Measurements from ENCODE around the gene OR52L1. TPM values are rescaled to one million over a fixed set of nuclear protein-coding genes. Genes with fewer than 3 reads are reported as not detected.

OR52L1 gene
- total RNA-seq, 4 donors from 2014 or later = not detected

GRCh38 chr11:6013042-6013441 is 26.3 kb upstream of the OR52L1 start:
- H3K9me3 ChIP-seq = no peaks in the 10 kb centered on the region
- H3K27me3 ChIP-seq = no peaks in the 10 kb centered on the region
- intact Hi-C loops (cut with DNase I) = no loop called here
- TF ChIP-seq POLR2A (IDR thresholded peaks at IDR 0.05) (no peak), CTCF (IDR thresholded peaks at IDR 0.05) (no peak)
- 69% methylated on average over 3 of the region's 3 CpGs; no CpG with 5 or more reads in 1 of the 2 donors for WGBS, 2 donors
- H3K36me3 ChIP-seq = no peaks in the 10 kb centered on the region
- no peaks in the 10 kb centered on the region for H3K4me1 ChIP-seq
- no peak for DNase-seq
- H3K4me3 ChIP-seq (replicated peaks in 1 of 3) = no peak overlapping the region
- no peak overlapping the region for H3K27ac ChIP-seq

- H3K4me3 ChIP-seq (replicated peaks in 1 of 3) = no peak overlapping the region
- H3K27me3 ChIP-seq = no peaks in the 10 kb centered on the region
- H3K4me1 ChIP-seq = no peaks in the 10 kb centered on the region
- TF ChIP-seq POLR2A (IDR thresholded peaks at IDR 0.05) = no peak
- no peak for TF ChIP-seq CTCF (IDR thresholded peaks at IDR 0.05)
- no peaks in the 10 kb centered on the region for H3K9me3 ChIP-seq
- intact Hi-C loops (cut with DNase I) = no loop called here
- DNase-seq = no peak
- no peak overlapping the region for H3K27ac ChIP-seq
- H3K36me3 ChIP-seq = no peaks in the 10 kb centered on the region
- WGBS, 2 donors = 68 to 76% methylated on average over 3 to 4 of the region's 4 CpGs
Observed at GRCh38 chr11:6012035-6012668, 25.4 kb upstream of the OR52L1 start.

GRCh38 chr11:6006846-6007245 is 20.1 kb upstream of the OR52L1 start, which contains the start of gene OR56A4:
Gene OR56A4 (minus strand): TSS chr11:6006946. CDS start chr11:6002992, 3,954 bp downstream.
- Histone ChIP-seq H3K9me3 (no peaks in the 10 kb centered on the region), H3K27ac (no peak within 1 kb of the TSS), H3K27me3 (no peaks in the 10 kb centered on the region), H3K4me3 (replicated peaks in 1 of 3) (no peak within 1 kb of the TSS), H3K4me1 (no peaks in the 10 kb centered on the region), H3K36me3 (no peaks in the 10 kb centered on the region)
- TF ChIP-seq CTCF (IDR thresholded peaks at IDR 0.05) (no peak), POLR2A (IDR thresholded peaks at IDR 0.05) (no peak)
- intact Hi-C loops (cut with DNase I) = no loop called here
- no peak for DNase-seq

GRCh38 chr11:6006395-6006794 is 19.6 kb upstream of the OR52L1 start:
- no peak for DNase-seq
- no peaks in the 10 kb centered on the region for H3K9me3 ChIP-seq
- no peak overlapping the region for H3K4me3 ChIP-seq (replicated peaks in 1 of 3)
- H3K27ac ChIP-seq = no peak overlapping the region
- no peaks in the 10 kb centered on the region for H3K4me1 ChIP-seq
- no peaks in the 10 kb centered on the region for H3K36me3 ChIP-seq
- H3K27me3 ChIP-seq = no peaks in the 10 kb centered on the region
- TF ChIP-seq POLR2A (IDR thresholded peaks at IDR 0.05) (no peak), CTCF (IDR thresholded peaks at IDR 0.05) (no peak)
- intact Hi-C loops (cut with DNase I) = no loop called here

GRCh38 chr11:6002202-6002699 is 15.5 kb upstream of the OR52L1 start:
- no peaks in the 10 kb centered on the region for H3K4me1 ChIP-seq
- H3K27me3 ChIP-seq = no peaks in the 10 kb centered on the region
- WGBS, 2 donors = 75 to 79% methylated on average over 7 of the region's 7 CpGs
- no peak overlapping the region for H3K4me3 ChIP-seq (replicated peaks in 1 of 3)
- DNase-seq = no peak
- H3K9me3 ChIP-seq = no peaks in the 10 kb centered on the region
- no peak for TF ChIP-seq POLR2A (IDR thresholded peaks at IDR 0.05)
- TF ChIP-seq CTCF (IDR thresholded peaks at IDR 0.05) = no peak
- intact Hi-C loops (cut with DNase I) = no loop called here
- no peaks in the 10 kb centered on the region for H3K36me3 ChIP-seq
- H3K27ac ChIP-seq = no peak overlapping the region
